Neuronal stem cell (in vitro differentiated cells): ENCODE data around the gene MTFR1L.
A peak's percentile ranks its signal among the peaks of the same experiment; 100 is the strongest.

Experiments
- DNase-seq: peaks from one replicate; pipeline ENCODE4 v3.0.0-alpha.2; 2013; ENCODE audit warnings: low spot score
- H2AFZ ChIP-seq: one replicate; pipeline ENCODE4 v1.6.1; 2013; ENCODE audit warnings: mild to moderate bottlenecking, low read length, inconsistent platforms
- H2AK5ac ChIP-seq: 2 replicates; pipeline ENCODE4 v1.6.1; 2013; ENCODE audit warnings: low read depth, mild to moderate bottlenecking, inconsistent platforms, low read length, moderate library complexity, mixed read lengths
- H2BK120ac ChIP-seq: 2 replicates; pipeline ENCODE4 v1.6.1; 2013; ENCODE audit warnings: low read depth, mild to moderate bottlenecking, inconsistent platforms, low read length, moderate library complexity, mixed read lengths
- H2BK12ac ChIP-seq: one replicate; pipeline ENCODE4 v1.6.1; 2013; ENCODE audit warnings: low read length, inconsistent platforms
- H2BK15ac ChIP-seq: 2 replicates; pipeline ENCODE4 v1.6.1; 2013; ENCODE audit warnings: mild to moderate bottlenecking, low read length, inconsistent platforms, mixed read lengths
- H2BK5ac ChIP-seq: one replicate; pipeline ENCODE4 v1.6.1; 2013; ENCODE audit warnings: inconsistent platforms, mild to moderate bottlenecking, low read length, moderate library complexity
- H3K14ac ChIP-seq: one replicate; pipeline ENCODE4 v1.6.1; 2013; ENCODE audit warnings: low read length, inconsistent platforms
- H3K18ac ChIP-seq: 2 replicates; pipeline ENCODE4 v1.6.1; 2013; ENCODE audit warnings: low read length, inconsistent platforms
- H3K23ac ChIP-seq: 2 replicates; pipeline ENCODE4 v1.6.1; 2013; ENCODE audit warnings: low read depth, mild to moderate bottlenecking, mixed read lengths, low read length, inconsistent platforms; ENCODE audit not compliant: poor library complexity
- H3K27ac ChIP-seq: replicated peaks from 3 replicates; pipeline ENCODE4 v1.5.1; 2013; ENCODE audit warnings: low read length, inconsistent platforms
- H3K27me3 ChIP-seq, 3 experiments: 2 replicates each; pipeline ENCODE4 v1.6.1; 2013; ENCODE audit warnings: low read length in 3 of 3, mild to moderate bottlenecking in 2 of 3, inconsistent platforms in 1 of 3, low read depth in 1 of 3, mixed read lengths in 1 of 3, moderate library complexity in 1 of 3; ENCODE audit not compliant: control insufficient read depth in 3 of 3, insufficient read depth in 3 of 3
- H3K36me3 ChIP-seq, 2 donors: replicated peaks in 1 of 2; 2 replicates each; pipeline ENCODE4 v1.6.1; 2013; ENCODE audit warnings: low read length in 2 of 2; ENCODE audit not compliant: control insufficient read depth in 2 of 2, insufficient read depth in 2 of 2
- H3K4ac ChIP-seq: 2 replicates; pipeline ENCODE4 v1.6.1; 2013; ENCODE audit warnings: inconsistent platforms, mild to moderate bottlenecking, low read length, moderate library complexity
- H3K4me1 ChIP-seq, 2 donors: 1 replicate in 1 of 2; 2 replicates in 1 of 2; pipeline ENCODE4 v1.6.1; 2013; ENCODE audit warnings: low read length in 2 of 2, low read depth in 1 of 2; ENCODE audit not compliant: control insufficient read depth in 2 of 2, insufficient read depth in 1 of 2
- H3K4me2 ChIP-seq: one replicate; pipeline ENCODE4 v1.6.1; 2013; ENCODE audit warnings: mild to moderate bottlenecking, low read length, inconsistent platforms; ENCODE audit not compliant: insufficient read depth, poor library complexity, severe bottlenecking
- H3K4me3 ChIP-seq, 2 donors: 2 replicates each; pipeline ENCODE4 v1.5.1; 2013; ENCODE audit warnings: low read length in 2 of 2, mild to moderate bottlenecking in 2 of 2, inconsistent platforms in 1 of 2, moderate library complexity in 1 of 2
- H3K79me1 ChIP-seq: one replicate; pipeline ENCODE4 v1.6.1; 2013; ENCODE audit warnings: low read depth, mild to moderate bottlenecking, inconsistent platforms, low read length, moderate library complexity
- H3K9ac ChIP-seq: one replicate; pipeline ENCODE4 v1.6.1; 2013; ENCODE audit warnings: mild to moderate bottlenecking, low read depth, low read length, inconsistent platforms; ENCODE audit not compliant: poor library complexity
- H3K9me3 ChIP-seq, 2 donors: replicated peaks in 1 of 2; 2 replicates each; pipeline versions ENCODE3 to v1.6.1; 2013; ENCODE audit warnings: low read length in 2 of 2, mild to moderate bottlenecking in 2 of 2, inconsistent platforms in 1 of 2, low read depth in 1 of 2, mixed read lengths in 1 of 2, moderate library complexity in 1 of 2; ENCODE audit not compliant: control insufficient read depth in 2 of 2, insufficient read depth in 1 of 2
- H4K8ac ChIP-seq: one replicate; pipeline ENCODE4 v1.6.1; 2013; ENCODE audit warnings: low read depth, mild to moderate bottlenecking, inconsistent platforms, low read length, moderate library complexity
- H4K91ac ChIP-seq: one replicate; pipeline ENCODE4 v1.6.1; 2013; ENCODE audit warnings: low read length, low read depth, mild to moderate bottlenecking, inconsistent platforms; ENCODE audit not compliant: poor library complexity
- WGBS, 2 donors: extraction: QIAGEN DNeasy Blood & Tissue Kit; methylation state at CpG; one replicate each; pipeline ENCODE4 v1.1.7; 2013; ENCODE audit warnings: missing lambda C conversion rate in 2 of 2, mixed read lengths in 1 of 2; ENCODE audit not compliant: insufficient read length in 2 of 2, insufficient replicate concordance in 1 of 2; ENCODE audit errors: extremely low coverage in 2 of 2; 5-methylcytosine and 5-hydroxymethylcytosine counted together

MTFR1L gene

DNA sequence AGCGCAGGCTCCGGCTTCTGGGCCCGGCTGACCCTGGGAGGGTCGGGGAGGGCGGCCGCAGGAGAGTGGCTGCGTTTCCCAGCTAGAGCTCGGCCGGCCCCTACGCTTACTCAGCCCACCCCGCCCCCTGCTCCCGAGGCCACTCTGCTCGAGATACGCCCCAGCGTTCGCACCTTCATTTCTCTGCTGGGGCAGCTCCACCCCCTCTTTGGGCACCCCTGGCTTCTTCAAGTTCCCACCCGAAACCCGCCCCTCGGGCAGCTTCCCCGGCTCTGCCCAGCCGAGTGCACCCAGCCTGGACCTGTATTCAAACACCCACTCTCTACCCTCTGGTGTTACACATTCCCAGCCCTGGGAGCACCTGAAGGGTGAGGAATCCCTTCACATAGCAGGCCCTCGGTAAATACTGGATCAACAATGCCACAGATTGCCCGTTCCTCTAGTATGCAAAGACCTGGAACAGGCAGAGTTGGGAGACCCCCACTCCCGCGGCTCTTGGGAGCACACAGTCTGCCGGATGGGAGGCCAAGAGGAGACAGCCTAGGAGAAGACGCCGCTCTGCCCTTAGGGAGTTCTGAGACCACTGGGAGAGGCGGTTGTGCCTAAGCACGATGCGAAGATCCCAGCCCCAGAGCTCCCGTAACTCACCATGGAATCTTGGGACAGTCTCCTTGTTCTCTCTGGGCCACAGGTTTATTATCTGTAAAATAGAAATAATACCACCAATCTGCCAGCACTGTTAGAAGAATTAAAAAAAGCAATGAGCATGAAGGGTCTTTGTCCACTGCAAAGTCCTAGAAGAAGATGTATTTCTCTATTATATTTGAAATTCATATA is 56.3 kb downstream of the MTFR1L start:
- H3K27me3 ChIP-seq: peaks cover 0 to 9% (median 0%) of the 10 kb centered on the region in 3 experiments
- H3K14ac ChIP-seq: no peak overlapping the region
- no peak overlapping the region for H2BK12ac ChIP-seq
- no CpG with 5 or more reads among the region's 32 CpGs for WGBS, 2 donors
- H3K4me3 ChIP-seq: peak overlapping the region; percentile 55 to 76
- peak overlapping the region; percentile 51 for H3K27ac ChIP-seq
- H2AFZ ChIP-seq: peak overlapping the region; percentile 94
- H4K8ac ChIP-seq: no peak overlapping the region
- H4K91ac ChIP-seq: peak overlapping the region; percentile 77
- H2BK120ac ChIP-seq: no peak overlapping the region
- peak overlapping the region; percentile 90 for H3K4me2 ChIP-seq
- H3K23ac ChIP-seq: peak overlapping the region; percentile 92
- peak overlapping the region; percentile 46 for H2BK15ac ChIP-seq
- peaks cover 0 to 6% of the 10 kb centered on the region in 2 donors for H3K36me3 ChIP-seq
- peak overlapping the region; percentile 94 for H3K18ac ChIP-seq
- no peaks in the 10 kb centered on the region for H3K9me3 ChIP-seq
- H3K4ac ChIP-seq: no peak overlapping the region
- H3K4me1 ChIP-seq: peaks cover 9 to 22% of the 10 kb centered on the region in 2 donors
- peaks cover 1% of the 10 kb centered on the region for H3K79me1 ChIP-seq
- DNase-seq: no peak
- H3K9ac ChIP-seq: peak overlapping the region; percentile 50
- peak overlapping the region; percentile 76 for H2AK5ac ChIP-seq
- no peak overlapping the region for H2BK5ac ChIP-seq

DNA sequence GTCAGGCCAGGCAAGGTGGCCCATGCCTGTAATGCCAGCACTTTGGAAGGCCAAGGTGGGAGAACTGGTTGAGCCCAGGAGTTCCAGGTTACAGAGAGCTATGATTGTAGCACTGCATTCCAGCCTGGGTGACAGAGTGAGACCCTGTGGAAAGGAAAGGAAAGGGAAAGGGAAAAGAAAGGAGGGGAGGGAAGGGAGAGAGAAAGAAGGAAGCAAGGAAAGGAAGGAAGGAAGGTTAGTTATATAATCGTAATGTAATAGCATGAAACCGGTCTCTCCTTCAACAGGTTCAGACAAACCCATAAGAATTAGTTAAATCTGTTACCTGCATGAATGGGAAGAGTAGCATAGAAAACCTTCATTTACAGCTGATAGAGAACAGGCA is 56.9 kb downstream of the MTFR1L start:
- Histone ChIP-seq H4K8ac (no peak overlapping the region), H3K27me3 (peaks cover 0 to 9% (median 0%) of the 10 kb centered on the region in 3 experiments), H2BK12ac (no peak overlapping the region), H2AFZ (no peak overlapping the region), H3K4me1 (peaks cover 7 to 16% of the 10 kb centered on the region in 2 donors), H2AK5ac (no peak overlapping the region), H2BK15ac (no peak overlapping the region), H3K9me3 (no peaks in the 10 kb centered on the region), H3K9ac (no peak overlapping the region), H3K18ac (no peak overlapping the region), H3K36me3 (peaks cover 0 to 5% of the 10 kb centered on the region in 2 donors), H2BK5ac (no peak overlapping the region), H3K14ac (no peak overlapping the region), H3K4me3 (no peak overlapping the region), H3K23ac (no peak overlapping the region), H3K79me1 (peaks cover 1% of the 10 kb centered on the region), H3K4ac (no peak overlapping the region), H3K27ac (no peak overlapping the region), H3K4me2 (no peak overlapping the region), H4K91ac (no peak overlapping the region), H2BK120ac (no peak overlapping the region)
- no peak for DNase-seq
- no CpG with 5 or more reads among the region's 2 CpGs for WGBS, 2 donors

DNA sequence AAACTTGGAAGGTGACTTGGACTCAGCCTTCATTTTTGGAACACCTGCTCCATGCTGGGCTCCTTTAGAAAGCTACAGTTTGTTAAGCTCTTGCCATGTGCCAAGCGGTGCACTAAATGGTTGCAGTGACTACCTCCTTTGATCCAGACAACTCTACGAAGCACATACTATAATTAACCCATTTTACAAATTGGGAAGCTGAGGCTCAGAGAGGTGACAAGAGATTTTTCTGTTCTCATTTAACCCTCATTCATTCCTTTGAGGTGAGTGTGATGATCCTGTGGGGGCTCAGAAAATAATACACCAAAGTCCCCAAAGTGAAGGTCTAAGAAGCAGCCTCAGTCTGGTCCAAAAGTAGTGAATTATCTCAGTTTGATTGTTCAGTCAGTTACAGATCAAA is 57.4 kb downstream of the MTFR1L start:
- H2BK15ac ChIP-seq: no peak overlapping the region
- no peak overlapping the region for H3K23ac ChIP-seq
- no peak overlapping the region for H2BK12ac ChIP-seq
- H3K4ac ChIP-seq: no peak overlapping the region
- peaks cover 0 to 2% of the 10 kb centered on the region in 2 donors for H3K36me3 ChIP-seq
- H2BK5ac ChIP-seq: no peak overlapping the region
- H3K27me3 ChIP-seq: peaks cover 0 to 9% (median 0%) of the 10 kb centered on the region in 3 experiments
- no peak overlapping the region for H3K9ac ChIP-seq
- H3K4me1 ChIP-seq: peaks cover 7 to 14% of the 10 kb centered on the region in 2 donors
- no CpG with 5 or more reads among the region's 2 CpGs for WGBS, 2 donors
- H3K9me3 ChIP-seq: no peaks in the 10 kb centered on the region
- H2AFZ ChIP-seq: no peak overlapping the region
- no peak overlapping the region for H2AK5ac ChIP-seq
- peaks cover 1% of the 10 kb centered on the region for H3K79me1 ChIP-seq
- no peak overlapping the region for H3K18ac ChIP-seq
- H3K14ac ChIP-seq: no peak overlapping the region
- H3K27ac ChIP-seq: no peak overlapping the region
- no peak for DNase-seq
- no peak overlapping the region for H4K8ac ChIP-seq
- no peak overlapping the region for H3K4me3 ChIP-seq
- H3K4me2 ChIP-seq: no peak overlapping the region
- no peak overlapping the region for H4K91ac ChIP-seq
- no peak overlapping the region for H2BK120ac ChIP-seq

DNA sequence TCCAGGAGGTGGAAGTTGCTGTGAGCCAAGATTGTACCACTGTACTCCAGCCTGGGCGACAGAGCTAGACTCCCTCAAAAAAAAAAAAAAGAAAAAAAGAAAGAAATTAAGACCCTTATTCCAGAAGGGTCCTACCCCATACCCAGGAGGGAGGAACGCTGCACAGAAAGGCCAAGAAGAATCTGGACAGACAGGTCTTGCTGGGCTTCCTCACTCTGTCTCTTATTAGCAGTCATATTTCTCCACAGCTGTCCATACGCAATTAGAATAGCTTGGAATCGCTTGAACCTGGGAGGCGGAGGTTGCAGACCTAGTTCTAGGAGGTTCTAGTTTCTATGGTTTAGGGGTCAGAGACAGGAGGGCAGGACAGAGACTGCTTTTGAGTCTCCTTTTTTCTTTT is 58.9 kb downstream of the MTFR1L start:
- DNase-seq: no peak

More for the DNA sequence above, 58.9 kb downstream of the MTFR1L start:
- H3K9ac ChIP-seq: no peak overlapping the region
- no peak overlapping the region for H2AFZ ChIP-seq
- H3K14ac ChIP-seq: no peak overlapping the region
- H2BK120ac ChIP-seq: no peak overlapping the region
- no peak overlapping the region for H4K8ac ChIP-seq
- H3K4me3 ChIP-seq: no peak overlapping the region
- H3K4me2 ChIP-seq: no peak overlapping the region
- H3K27ac ChIP-seq: no peak overlapping the region
- H3K79me1 ChIP-seq: peaks cover 1% of the 10 kb centered on the region
- no peak overlapping the region for H2BK15ac ChIP-seq
- no peak overlapping the region for H2AK5ac ChIP-seq
- H3K9me3 ChIP-seq: no peaks in the 10 kb centered on the region
- no CpG with 5 or more reads among the region's 5 CpGs for WGBS, 2 donors
- H3K18ac ChIP-seq: no peak overlapping the region
- no peak overlapping the region for H2BK5ac ChIP-seq
- H2BK12ac ChIP-seq: no peak overlapping the region
- peaks cover 0 to 9% (median 0%) of the 10 kb centered on the region in 3 experiments for H3K27me3 ChIP-seq
- H3K4ac ChIP-seq: no peak overlapping the region
- H4K91ac ChIP-seq: no peak overlapping the region
- H3K4me1 ChIP-seq: peaks cover 6 to 7% of the 10 kb centered on the region in 2 donors
- peaks cover 0 to 5% of the 10 kb centered on the region in 2 donors for H3K36me3 ChIP-seq
- H3K23ac ChIP-seq: no peak overlapping the region
